ENCODE results near the gene PRND. TPM values are rescaled to one million over a fixed set of nuclear protein-coding genes. Genes with fewer than 3 reads are reported as not detected.
"Not testable (repeated sequence)": the region's sequence is repeated elsewhere in the genome, so short reads cannot be mapped to it uniquely, and the experiment has no call there.

The PRND gene
- polyA plus RNA-seq, 3 donors, result not detected

- Histone ChIP-seq H3K9ac (ENCODE audit: insufficient read depth, low read length, poor library complexity, severe bottlenecking) (no peak overlapping the region), H3K36me3 (replicated peaks in 1 of 2; ENCODE audit: control insufficient read depth in 1 of 2, insufficient read depth in 2 of 2, low read length in 2 of 2) (peaks cover 0 to 8% of the 10 kb centered on the region in 2 donors), H3K4me3 (replicated peaks in 1 of 3; ENCODE audit: low read depth in 2 of 3, low read length in 3 of 3) (no peak overlapping the region), H3K27ac (ENCODE audit: low read depth in 1 of 2, low read length in 2 of 2) (no peak overlapping the region), H3K9me3 (replicated peaks in 1 of 2; ENCODE audit: control insufficient read depth in 1 of 2, insufficient read depth in 1 of 2, low read length in 2 of 2) (peaks cover 13 to 22% of the 10 kb centered on the region in 2 donors), H3K27me3 (ENCODE audit: control insufficient read depth in 2 of 2, insufficient read depth in 2 of 2, low read length in 2 of 2) (no peaks in the 10 kb centered on the region), H2AFZ (ENCODE audit: insufficient read depth, low read depth, low read length, poor library complexity, severe bottlenecking) (no peak overlapping the region), H3K4me2 (replicated peaks; ENCODE audit: extremely low read depth, low read length, poor library complexity, severe bottlenecking) (no peak overlapping the region), H3K79me2 (ENCODE audit: insufficient read depth, low read length) (no peaks in the 10 kb centered on the region), H3K4me1 (ENCODE audit: control insufficient read depth in 1 of 2, insufficient read depth in 2 of 2, low read length in 2 of 2) (peaks cover 28 to 32% of the 10 kb centered on the region in 2 donors), H4K20me1 (ENCODE audit: insufficient read depth, low read length) (no peaks in the 10 kb centered on the region)
- intact Hi-C loops (cut with micrococcal nuclease), result no loop called here
- no peak overlapping the region for H3K27ac Mint-ChIP-seq
- H3K9me3 Mint-ChIP-seq, result peaks cover 14 to 27% (median 23%) of the 10 kb centered on the region in 7 donors
- WGBS (ENCODE audit: insufficient coverage), result 100% methylated on average over 1 of the region's 3 CpGs
- no peak for DNase-seq
- peaks cover under 1 to 12% of the 10 kb centered on the region in 2 donors for H3K36me3 Mint-ChIP-seq
- H3K4me1 Mint-ChIP-seq, result peaks cover 34% of the 10 kb centered on the region
- no peak overlapping the region for H3K4me3 Mint-ChIP-seq
- TF ChIP-seq, protein P1, sequence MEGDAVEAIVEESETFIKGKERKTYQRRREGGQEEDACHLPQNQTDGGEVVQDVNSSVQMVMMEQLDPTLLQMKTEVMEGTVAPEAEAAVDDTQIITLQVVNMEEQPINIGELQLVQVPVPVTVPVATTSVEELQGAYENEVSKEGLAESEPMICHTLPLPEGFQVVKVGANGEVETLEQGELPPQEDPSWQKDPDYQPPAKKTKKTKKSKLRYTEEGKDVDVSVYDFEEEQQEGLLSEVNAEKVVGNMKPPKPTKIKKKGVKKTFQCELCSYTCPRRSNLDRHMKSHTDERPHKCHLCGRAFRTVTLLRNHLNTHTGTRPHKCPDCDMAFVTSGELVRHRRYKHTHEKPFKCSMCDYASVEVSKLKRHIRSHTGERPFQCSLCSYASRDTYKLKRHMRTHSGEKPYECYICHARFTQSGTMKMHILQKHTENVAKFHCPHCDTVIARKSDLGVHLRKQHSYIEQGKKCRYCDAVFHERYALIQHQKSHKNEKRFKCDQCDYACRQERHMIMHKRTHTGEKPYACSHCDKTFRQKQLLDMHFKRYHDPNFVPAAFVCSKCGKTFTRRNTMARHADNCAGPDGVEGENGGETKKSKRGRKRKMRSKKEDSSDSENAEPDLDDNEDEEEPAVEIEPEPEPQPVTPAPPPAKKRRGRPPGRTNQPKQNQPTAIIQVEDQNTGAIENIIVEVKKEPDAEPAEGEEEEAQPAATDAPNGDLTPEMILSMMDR (IDR thresholded peaks at IDR 0.05), result no peak
- H3K27me3 Mint-ChIP-seq (ENCODE audit: low read depth in 3 of 3), result no peaks in the 10 kb centered on the region
Measured at GRCh38 chr20:4772132-4772531, 50.4 kb downstream of the PRND start.

GRCh38 chr20:4773014-4773413 lies 51.3 kb downstream of the PRND start:
- H3K4me3 Mint-ChIP-seq; H3K4me2 ChIP-seq (replicated peaks; ENCODE audit: extremely low read depth, low read length, poor library complexity, severe bottlenecking); H3K4me3 ChIP-seq (replicated peaks in 1 of 3; ENCODE audit: low read depth in 2 of 3, low read length in 3 of 3); intact Hi-C loops (cut with micrococcal nuclease); H2AFZ ChIP-seq (ENCODE audit: insufficient read depth, low read depth, low read length, poor library complexity, severe bottlenecking); H3K36me3 ChIP-seq (replicated peaks in 1 of 2; ENCODE audit: control insufficient read depth in 1 of 2, insufficient read depth in 2 of 2, low read length in 2 of 2); H3K9ac ChIP-seq (ENCODE audit: insufficient read depth, low read length, poor library complexity, severe bottlenecking); DNase-seq; H3K27me3 Mint-ChIP-seq (ENCODE audit: low read depth in 3 of 3); H3K27ac ChIP-seq (ENCODE audit: low read depth in 1 of 2, low read length in 2 of 2); H3K79me2 ChIP-seq (ENCODE audit: insufficient read depth, low read length); H4K20me1 ChIP-seq (ENCODE audit: insufficient read depth, low read length); H3K27me3 ChIP-seq (ENCODE audit: control insufficient read depth in 2 of 2, insufficient read depth in 2 of 2, low read length in 2 of 2): not testable (repeated sequence)
- Histone ChIP-seq H3K9me3 (replicated peaks in 1 of 2; ENCODE audit: control insufficient read depth in 1 of 2, insufficient read depth in 1 of 2, low read length in 2 of 2) (peaks cover 13 to 22% of the 10 kb centered on the region in 2 donors), H3K4me1 (ENCODE audit: control insufficient read depth in 1 of 2, insufficient read depth in 2 of 2, low read length in 2 of 2) (peaks cover 23 to 25% of the 10 kb centered on the region in 2 donors)
- H3K36me3 Mint-ChIP-seq, result peaks cover 0 to 12% of the 10 kb centered on the region in 2 donors
- WGBS (ENCODE audit: insufficient coverage), result 91% methylated on average over 3 of the region's 5 CpGs
- peak overlapping the region in 2 of 7 donors; percentile 48 to 57 for H3K27ac Mint-ChIP-seq
- peaks cover 31% of the 10 kb centered on the region for H3K4me1 Mint-ChIP-seq
- peaks cover 14 to 27% (median 23%) of the 10 kb centered on the region in 7 donors for H3K9me3 Mint-ChIP-seq

Data from CD14-positive monocyte (primary cell).